22Rv1 (cell line): Measurements from ENCODE around the gene STING1.

ENCODE experiments used
- H3K27ac ChIP-seq: fragments of 450-650 bp; 2 replicates; pipeline ENCODE4 v1.5.1; 2017
- CTCF ChIP-seq: fragments of 450-650 bp; IDR thresholded peaks from 2 replicates; pipeline ENCODE4 v1.5.1; 2017; ENCODE audit warnings: mild to moderate bottlenecking
- ZFX ChIP-seq: fragments of 450-650 bp; IDR thresholded peaks from 2 replicates; pipeline ENCODE4 v1.6.1; 2017; ENCODE audit warnings: antibody characterized with exemption, borderline replicate concordance

Gene STING1

GRCh38 chr5:139472386-139473030 lies 10.1 kb downstream of the STING1 start:
- H3K27ac ChIP-seq: no peak overlapping the region
- TF ChIP-seq ZFX: no peak
- TF ChIP-seq CTCF: no peak

- TF ChIP-seq ZFX (no peak), CTCF (no peak)
- H3K27ac ChIP-seq: no peak within 1 kb of the TSS
Observed at GRCh38 chr5:139470821-139471300, 11.7 kb downstream of the STING1 start, which contains the start of gene SMIM33. Gene SMIM33 (plus strand): TSS chr5:139471004. CDS start chr5:139471122, 118 bp downstream.

- H3K27ac ChIP-seq: no peak overlapping the region
- TF ChIP-seq CTCF: no peak
- TF ChIP-seq ZFX: no peak
Observed at GRCh38 chr5:139468421-139468931, 14.1 kb downstream of the STING1 start.

- no peak within 1 kb of the TSS for H3K27ac ChIP-seq
- TF ChIP-seq ZFX (no peak), CTCF (no peak)
Observed at GRCh38 chr5:139462586-139463276, 19.8 kb downstream of the STING1 start, which contains the start of gene ECSCR. Gene ECSCR (minus strand): TSS chr5:139462743. CDS start chr5:139462670, 73 bp downstream.

- TF ChIP-seq CTCF: no peak
- TF ChIP-seq ZFX: no peak
- H3K27ac ChIP-seq: no peak overlapping the region
Observed at GRCh38 chr5:139461698-139462097, 20.9 kb downstream of the STING1 start.

GRCh38 chr5:139461176-139461575 lies 21.4 kb downstream of the STING1 start:
- TF ChIP-seq CTCF (no peak), ZFX (no peak)

GRCh38 chr5:139460455-139460854 lies 22.1 kb downstream of the STING1 start:
- TF ChIP-seq CTCF (no peak), ZFX (no peak)
- H3K27ac ChIP-seq: no peak overlapping the region

More at GRCh38 chr5:139461176-139461575, 21.4 kb downstream of the STING1 start:
- no peak overlapping the region for H3K27ac ChIP-seq
